Caki2 (cell line): ENCODE measurements around the gene RAD51C. TPM values are rescaled to one million over a fixed set of nuclear protein-coding genes. Genes with fewer than 3 reads are reported as not detected.
A peak's percentile ranks its signal among the peaks of the same experiment; 100 is the strongest.
"Not testable (repeated sequence)": the region's sequence is repeated elsewhere in the genome, so short reads cannot be mapped to it uniquely, and the experiment has no call there.

Experiments used
- DNase-seq: peaks from one replicate; pipeline ENCODE4 v3.0.0-alpha.2; 2015; ENCODE audit warnings: low read depth
- in situ Hi-C: cut with HindIII; loops from 2 replicates; pipeline ENCODE4 v1.10.0; 2016; ENCODE audit warnings: low sequenced_read_pairs, low pct_unique_long_range_greater_than_20kb, mixed read lengths
- total RNA-seq: library from RNA; depleted of rRNA; stranded (reverse); fragments of >200 nt; shearing (Covaris generic); gene quantifications from 2 replicates; pipeline ENCODE4 v1.2.3, GENCODE V29; 2014; ENCODE audit warnings: low replicate concordance; rRNA removed

Gene RAD51C
- total RNA-seq, result 74.1 and 101 TPM in 2 replicates

GRCh38 chr17:58692239-58693055 lies at the start of gene RAD51C:
Gene RAD51C, plus strand, starts transcription at chr17:58692602. Its CDS starts 42 bp downstream, at chr17:58692644.
- in situ Hi-C loops, result no loop called here
- peak; percentile 87 for DNase-seq

- in situ Hi-C loops, result no loop called here
- DNase-seq, result no peak
Measured at GRCh38 chr17:58643147-58643546, 49.3 kb upstream of the RAD51C start.

GRCh38 chr17:58648236-58648635 lies 44.2 kb upstream of the RAD51C start:
- in situ Hi-C loops, result no loop called here
- DNase-seq, result no peak

- DNase-seq, in situ Hi-C loops: not testable (repeated sequence)
Measured at GRCh38 chr17:58657962-58658803, 34.2 kb upstream of the RAD51C start.

GRCh38 chr17:58658804-58659713 lies 33.3 kb upstream of the RAD51C start:
- peak; percentile 99 for DNase-seq
- in situ Hi-C loops, result no loop called here

GRCh38 chr17:58659714-58660084 lies 32.7 kb upstream of the RAD51C start:
- in situ Hi-C loops, result not testable (repeated sequence)

GRCh38 chr17:58660621-58661020 lies 31.8 kb upstream of the RAD51C start:
- in situ Hi-C loops, result no loop called here
- no peak for DNase-seq

More at GRCh38 chr17:58659714-58660084, 32.7 kb upstream of the RAD51C start:
- not testable (repeated sequence) for DNase-seq

GRCh38 chr17:58661499-58661898 lies 30.9 kb upstream of the RAD51C start:
- DNase-seq, result no peak
- in situ Hi-C loops, result no loop called here

- no peak for DNase-seq
- in situ Hi-C loops, result no loop called here
Measured at GRCh38 chr17:58664302-58664701, 28.1 kb upstream of the RAD51C start.

GRCh38 chr17:58665946-58666857 lies 26.2 kb upstream of the RAD51C start:
- in situ Hi-C loops, result no loop called here
- DNase-seq, result no peak

GRCh38 chr17:58666858-58667267 lies 25.5 kb upstream of the RAD51C start:
- no peak for DNase-seq
- in situ Hi-C loops, result no loop called here

- DNase-seq, result no peak
- in situ Hi-C loops, result no loop called here
Measured at GRCh38 chr17:58667934-58668597, 24.3 kb upstream of the RAD51C start.

GRCh38 chr17:58668598-58668935 lies 23.8 kb upstream of the RAD51C start:
- in situ Hi-C loops, result no loop called here
- no peak for DNase-seq

- no peak for DNase-seq
- in situ Hi-C loops, result no loop called here
Measured at GRCh38 chr17:58669853-58670252, 22.5 kb upstream of the RAD51C start.

GRCh38 chr17:58671969-58672368 lies 20.4 kb upstream of the RAD51C start:
- no peak for DNase-seq
- in situ Hi-C loops, result no loop called here

GRCh38 chr17:58677194-58677880 lies 15.1 kb upstream of the RAD51C start:
- DNase-seq, result no peak
- in situ Hi-C loops, result no loop called here
